GM19351 (cell line): Measurements from ENCODE around the gene TC2N.
"Not testable (repeated sequence)": the region's sequence is repeated elsewhere in the genome, so short reads cannot be mapped to it uniquely, and the experiment has no call there.

Experiments used
- ATAC-seq: cut with Tn5 transposase; IDR thresholded peaks from one replicate; pipeline ENCODE4 v1.9.1; 2021; ENCODE audit warnings: mild to moderate bottlenecking, moderate library complexity; ENCODE audit not compliant: unreplicated experiment

The TC2N gene

DNA sequence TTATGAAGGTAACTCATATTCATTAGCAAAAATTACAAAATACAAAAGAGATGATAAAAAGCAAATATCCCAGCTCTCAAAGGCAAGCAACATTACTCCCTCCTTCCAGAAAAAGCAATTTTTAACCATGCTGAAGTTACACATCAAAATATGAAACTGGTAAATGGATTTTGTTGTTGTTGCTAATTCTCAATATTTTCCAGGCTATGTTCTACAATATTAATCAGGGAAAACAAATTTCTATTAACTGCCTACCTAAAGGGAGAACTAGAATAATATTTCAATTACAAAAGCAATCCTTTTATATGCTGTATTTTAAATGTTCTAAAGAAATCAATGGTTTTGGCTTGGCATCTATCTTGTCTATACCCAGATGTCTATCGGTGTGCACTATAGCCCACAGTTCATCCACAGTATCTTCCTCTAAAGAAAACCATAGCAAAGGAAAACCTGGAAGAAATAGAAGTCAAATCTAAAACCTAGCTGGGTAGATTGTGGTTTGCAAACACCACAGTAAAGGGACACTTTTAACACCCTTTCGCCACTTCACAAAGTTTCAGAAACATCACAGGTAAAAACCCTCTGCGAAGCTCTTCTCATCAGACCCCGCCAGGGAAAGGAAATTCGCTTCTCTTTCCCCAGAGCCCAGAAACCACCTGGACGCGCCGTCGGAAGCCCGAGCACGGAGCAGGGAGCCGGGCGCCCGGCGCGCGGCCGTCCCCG lies 32.0 kb downstream of the TC2N start:
- peak; percentile 14 for ATAC-seq

DNA sequence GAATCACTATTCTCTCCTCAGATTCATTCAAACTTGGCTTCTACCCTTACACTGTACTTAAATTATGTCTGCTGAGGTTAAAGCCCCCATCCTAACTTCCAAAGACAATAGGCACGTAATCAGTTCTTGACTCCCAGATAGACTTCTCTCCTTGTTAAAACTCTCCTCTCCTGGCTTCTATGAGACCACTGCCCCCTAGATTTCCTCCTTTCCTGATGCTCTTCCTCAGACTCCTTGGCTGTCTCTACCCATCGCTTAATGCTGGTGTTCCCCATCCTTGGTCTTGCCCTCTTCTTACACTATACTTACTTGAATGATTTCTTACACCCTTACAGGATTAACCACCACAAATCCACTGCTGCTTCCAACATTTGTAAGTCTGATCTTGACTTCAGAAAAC lies 32.8 kb downstream of the TC2N start:
- no peak for ATAC-seq

DNA sequence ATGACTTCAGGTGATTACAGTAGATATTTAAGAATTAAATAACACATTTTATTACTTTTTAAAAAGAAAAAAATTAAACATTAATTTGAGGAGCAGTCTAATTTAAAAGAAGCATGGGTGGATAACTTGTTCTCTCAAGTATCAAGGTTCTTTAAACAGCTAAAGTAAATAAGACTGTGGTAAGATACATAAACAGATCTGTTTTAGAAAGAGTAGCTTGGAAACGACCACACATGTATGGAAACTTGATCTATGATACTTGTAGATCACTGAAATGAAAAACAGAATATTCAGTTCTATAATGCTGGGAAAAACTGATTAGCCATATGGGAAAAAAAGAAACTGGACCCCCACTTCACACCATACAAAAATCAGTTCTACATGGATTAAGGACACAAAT lies 36.0 kb downstream of the TC2N start:
- ATAC-seq: no peak

- ATAC-seq: peak; percentile 75
These were observed 36.6 kb downstream of the TC2N start for GRCh38 chr14:91830777-91831176.

GRCh38 chr14:91829511-91829910 lies 37.8 kb downstream of the TC2N start:
- ATAC-seq: no peak

DNA sequence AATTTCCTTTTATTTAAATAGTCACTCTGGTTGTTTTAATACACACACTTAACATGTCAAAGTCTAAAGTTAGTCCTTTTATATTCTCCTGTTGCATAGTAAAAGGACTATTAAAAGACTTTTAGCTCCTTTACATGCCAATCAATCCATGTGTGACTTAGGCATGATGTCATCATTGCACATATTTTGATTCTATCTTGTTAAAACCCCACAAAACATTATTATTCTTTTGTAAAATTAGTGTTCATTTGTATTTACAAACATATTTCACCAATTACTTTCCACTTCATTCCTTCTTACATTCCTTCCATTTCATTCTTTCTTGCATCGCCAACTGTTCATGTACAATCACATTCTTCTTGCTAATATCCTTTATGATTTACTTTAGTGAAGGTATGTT lies 39.6 kb downstream of the TC2N start:
- no peak for ATAC-seq

DNA sequence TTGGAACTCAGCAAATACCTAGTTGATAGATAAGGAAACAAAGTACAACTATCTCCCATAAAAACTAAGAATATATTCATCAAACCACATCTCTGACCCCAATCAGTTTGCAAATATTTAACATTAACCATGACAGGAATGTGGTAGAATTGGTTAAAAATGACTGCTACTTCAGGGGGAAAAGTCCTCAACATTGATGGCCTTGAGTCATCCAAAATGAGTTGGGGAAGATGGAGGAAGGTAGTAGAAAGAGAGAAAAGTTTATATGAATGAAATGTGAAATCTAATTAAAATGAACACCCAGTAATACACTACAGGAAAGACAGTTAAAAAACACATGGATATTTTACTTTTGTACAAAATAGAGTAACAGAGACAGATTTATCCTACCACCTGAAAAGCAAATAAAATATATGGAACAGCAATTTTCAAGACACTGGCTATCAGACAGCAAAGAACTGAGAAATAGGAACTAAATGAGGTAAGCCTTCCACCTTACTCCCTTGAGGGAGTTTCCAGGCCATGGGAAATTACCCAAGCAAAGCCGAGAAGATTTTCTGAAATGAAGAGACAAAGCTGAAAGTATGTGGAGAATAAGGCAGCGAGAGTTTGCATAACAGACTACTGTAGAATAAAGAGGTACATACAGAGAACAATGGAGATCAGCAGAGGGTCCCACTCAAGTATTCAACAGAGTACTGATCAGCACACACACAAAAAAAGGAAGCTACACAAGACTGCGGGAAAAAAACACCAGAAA lies 49.6 kb downstream of the TC2N start:
- ATAC-seq: peak; percentile 77

GRCh38 chr14:91814317-91814716 lies 53.0 kb downstream of the TC2N start:
- ATAC-seq: no peak

- no peak for ATAC-seq
These were observed 56.6 kb downstream of the TC2N start for GRCh38 chr14:91810699-91811098.

DNA sequence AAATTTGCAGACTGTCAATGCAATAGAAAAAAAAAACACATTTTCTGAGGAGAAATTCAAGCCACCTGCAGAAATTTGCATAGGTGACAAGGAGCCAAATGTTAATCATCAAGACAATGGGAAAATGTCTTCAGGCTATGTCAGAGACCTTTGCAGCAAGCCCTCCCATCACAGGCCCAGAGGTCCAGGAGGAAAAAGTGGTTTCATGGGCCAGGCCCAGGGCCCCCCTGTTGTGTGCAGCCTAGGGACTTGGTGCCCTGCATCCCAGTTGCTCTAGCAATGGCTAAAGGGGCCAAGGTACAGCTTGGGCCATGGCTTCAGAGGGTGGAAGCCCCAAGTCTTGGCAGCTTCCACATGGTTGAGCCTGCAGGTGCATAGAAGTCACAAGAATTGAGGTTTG lies 60.6 kb downstream of the TC2N start:
- no peak for ATAC-seq

- ATAC-seq: not testable (repeated sequence)
These were observed 61.2 kb downstream of the TC2N start for GRCh38 chr14:91806094-91806493.

DNA sequence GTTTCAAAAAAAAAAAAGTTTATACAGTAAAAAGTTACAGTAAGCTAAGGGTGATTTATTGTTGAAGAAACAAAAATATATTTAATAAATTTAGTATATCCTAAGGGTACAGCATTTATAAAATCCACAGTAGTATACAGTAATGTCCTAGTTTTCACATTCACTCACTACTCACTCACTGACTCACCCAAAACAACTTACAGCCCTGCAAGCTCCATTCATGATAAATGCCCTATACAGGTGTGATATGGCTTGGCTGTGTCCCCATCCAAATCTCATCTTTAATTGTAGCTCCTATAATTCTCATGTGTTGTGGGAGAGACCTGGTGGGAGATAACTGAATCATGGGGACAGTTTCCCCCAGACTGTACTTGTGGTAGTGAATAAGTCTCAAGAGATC lies 61.7 kb downstream of the TC2N start:
- ATAC-seq: no peak

DNA sequence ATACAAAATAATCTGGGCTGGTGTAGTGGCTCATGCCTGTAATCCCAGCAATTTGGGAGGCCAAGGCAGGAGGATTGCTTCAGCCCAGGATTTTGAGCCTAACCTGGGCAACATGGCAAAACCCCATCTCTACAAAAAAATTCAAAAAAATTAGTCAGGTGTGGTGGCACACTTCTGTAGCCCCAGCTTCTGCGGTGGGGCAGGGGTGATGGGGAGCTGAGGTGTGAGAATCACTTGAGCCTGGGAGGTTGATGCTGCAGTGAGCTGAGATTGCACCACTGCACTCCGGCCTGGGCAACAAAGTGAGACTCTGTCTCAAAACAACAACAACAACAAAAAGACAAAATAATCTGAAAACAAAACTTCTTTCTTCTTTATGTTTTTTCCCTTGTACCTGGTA lies 66.0 kb downstream of the TC2N start:
- ATAC-seq: no peak

DNA sequence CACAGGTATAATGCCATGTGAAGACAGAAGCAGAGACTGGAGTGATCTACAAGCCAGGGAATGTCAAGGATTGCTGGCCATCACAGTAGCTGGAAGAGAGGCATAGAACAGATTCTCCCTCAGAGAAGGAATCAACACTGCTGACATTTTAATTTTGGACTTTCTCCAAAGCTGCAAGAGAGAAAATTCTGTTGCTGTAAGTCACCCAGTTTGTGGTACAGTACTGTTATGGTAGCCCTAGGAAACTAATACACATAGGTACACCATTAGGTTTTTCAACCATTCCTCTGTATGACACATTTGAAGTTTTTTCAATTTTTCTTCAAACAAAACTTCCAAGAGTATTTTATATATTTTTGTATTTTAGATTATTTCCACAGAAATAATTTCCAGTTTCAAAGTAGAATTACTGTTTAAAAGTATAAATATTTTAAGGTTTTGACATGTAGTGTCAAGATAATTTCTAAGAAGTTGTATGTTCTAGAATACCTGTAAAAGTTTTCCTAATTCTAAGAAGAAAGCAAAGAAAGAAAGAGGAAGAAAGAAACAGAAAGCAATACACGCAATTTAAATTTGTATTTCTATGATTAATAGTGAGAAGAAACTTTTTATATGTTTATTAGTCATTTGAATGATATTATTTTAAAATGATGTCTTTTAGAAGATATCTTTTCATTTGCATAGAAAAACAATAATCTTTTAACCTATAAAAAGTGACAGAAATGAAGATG lies 70.6 kb downstream of the TC2N start:
- no peak for ATAC-seq

GRCh38 chr14:91793704-91794103 lies 73.6 kb downstream of the TC2N start:
- no peak for ATAC-seq

DNA sequence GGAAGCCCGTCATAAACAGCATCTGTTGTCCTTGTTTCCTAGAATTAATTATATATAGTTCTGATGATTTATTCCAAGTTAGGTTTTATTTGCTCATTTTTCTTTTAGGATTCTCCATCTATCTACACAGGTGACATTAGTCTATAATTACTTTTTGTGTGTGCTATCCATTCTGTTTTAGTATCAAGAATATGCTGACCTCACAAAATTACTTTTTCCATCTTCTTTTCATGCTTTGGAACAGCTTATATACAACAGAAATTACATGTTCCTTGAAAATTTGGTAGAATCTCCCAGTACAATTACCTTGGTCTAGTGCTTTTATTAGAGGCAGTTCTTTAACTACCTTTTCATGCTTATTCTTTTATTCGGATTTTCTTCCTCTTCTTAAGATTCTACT lies 81.1 kb downstream of the TC2N start:
- ATAC-seq: no peak

DNA sequence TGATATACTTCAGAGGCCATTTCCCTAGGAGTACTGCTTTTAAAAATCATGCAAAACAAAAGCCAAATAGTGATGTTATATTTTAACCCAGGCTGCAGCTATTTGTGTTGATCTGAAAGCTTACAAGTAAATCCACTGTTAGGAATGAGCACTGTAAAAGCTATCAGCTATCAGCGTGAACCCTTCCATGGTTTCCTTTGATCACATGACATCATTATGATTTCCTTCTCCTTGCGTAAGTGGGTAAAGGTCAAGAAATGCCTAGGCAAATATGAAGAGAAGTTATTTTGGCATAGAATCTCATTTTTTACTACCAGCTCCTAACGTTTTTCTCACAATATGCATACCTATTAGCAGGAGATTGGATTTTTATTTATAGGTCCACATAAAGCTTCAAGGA lies 86.9 kb downstream of the TC2N start:
- no peak for ATAC-seq

DNA sequence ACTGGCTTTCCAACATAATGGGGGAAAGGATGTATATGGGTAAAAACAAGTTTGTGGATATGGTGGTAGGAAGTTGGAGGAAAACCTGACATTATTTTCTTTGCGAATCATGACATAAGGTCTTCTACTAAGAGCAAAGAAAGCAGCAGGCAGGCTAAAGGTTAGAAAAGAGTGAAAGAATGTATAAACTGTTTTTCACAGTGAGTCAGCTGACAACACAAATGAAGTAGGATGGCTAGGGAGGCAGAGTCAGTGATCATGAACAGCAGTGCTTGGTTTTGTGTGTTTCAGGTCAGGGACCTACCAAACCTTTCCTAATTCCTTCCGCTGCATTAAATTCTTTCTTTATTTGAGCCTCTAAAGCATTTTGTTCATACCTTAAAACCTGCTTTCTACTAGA lies 89.1 kb downstream of the TC2N start:
- no peak for ATAC-seq

GRCh38 chr14:91774140-91775096 lies 92.9 kb downstream of the TC2N start:
- no peak for ATAC-seq

DNA sequence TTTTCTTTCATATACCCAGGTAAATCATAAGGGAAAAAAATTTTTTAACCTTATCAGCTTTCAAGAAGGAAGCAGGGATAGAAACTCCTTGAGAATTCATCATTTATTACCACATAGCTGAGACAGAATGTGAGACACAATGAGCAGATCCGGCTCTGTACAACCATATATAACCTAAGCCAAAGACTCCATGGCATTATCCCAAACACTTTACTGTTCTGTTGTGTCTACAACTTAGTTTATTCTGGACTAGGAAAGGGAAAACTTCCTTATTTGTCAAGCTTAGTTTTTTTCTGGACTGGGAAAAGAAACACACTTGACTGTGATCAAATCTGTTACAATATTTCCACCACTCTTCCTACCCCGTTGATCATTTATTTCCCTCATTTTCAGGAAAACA lies 97.2 kb downstream of the TC2N start:
- no peak for ATAC-seq
